Measurements from ENCODE around the gene CAP2.
A peak's percentile ranks its signal among the peaks of the same experiment; 100 is the strongest.

CAP2 gene

DNA sequence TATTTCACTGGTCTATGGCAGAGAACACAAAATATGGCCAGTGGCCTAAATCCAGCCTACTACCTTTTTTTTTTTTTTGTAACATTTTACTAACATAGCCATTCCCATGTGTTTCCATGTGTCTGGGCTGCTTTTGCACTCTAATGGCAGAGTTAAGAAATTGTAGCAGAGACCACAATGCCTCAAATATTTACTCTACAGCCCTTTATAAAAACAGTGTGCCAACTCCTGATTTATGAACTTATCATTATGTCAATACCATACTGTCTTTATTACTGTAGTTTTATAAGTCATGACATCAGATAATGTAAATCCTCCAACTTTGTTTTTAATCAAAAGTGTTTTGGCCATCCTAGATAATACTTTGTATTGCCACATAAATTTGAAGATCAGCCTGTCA is 27.4 kb upstream of the CAP2 start:
- H3K4me1 ChIP-seq (ENCODE audit: control insufficient read depth, insufficient read depth, low read length): no peaks in the 10 kb centered on the region
- H3K9me3 ChIP-seq (ENCODE audit: control insufficient read depth, insufficient read depth, low read length): peaks cover 4% of the 10 kb centered on the region; the same call in 1 of the 2 replicates
- H3K9ac ChIP-seq (ENCODE audit: low read depth, low read length): no peak overlapping the region
- H3K4me3 ChIP-seq (ENCODE audit: low read depth, low read length): no peak overlapping the region
- H3K27me3 ChIP-seq (ENCODE audit: control insufficient read depth, insufficient read depth, low read length): no peaks in the 10 kb centered on the region
- no peak overlapping the region for H3K27ac ChIP-seq (ENCODE audit: low read depth, low read length)
- H3K36me3 ChIP-seq (ENCODE audit: control insufficient read depth, insufficient read depth, low read length): no peaks in the 10 kb centered on the region

DNA sequence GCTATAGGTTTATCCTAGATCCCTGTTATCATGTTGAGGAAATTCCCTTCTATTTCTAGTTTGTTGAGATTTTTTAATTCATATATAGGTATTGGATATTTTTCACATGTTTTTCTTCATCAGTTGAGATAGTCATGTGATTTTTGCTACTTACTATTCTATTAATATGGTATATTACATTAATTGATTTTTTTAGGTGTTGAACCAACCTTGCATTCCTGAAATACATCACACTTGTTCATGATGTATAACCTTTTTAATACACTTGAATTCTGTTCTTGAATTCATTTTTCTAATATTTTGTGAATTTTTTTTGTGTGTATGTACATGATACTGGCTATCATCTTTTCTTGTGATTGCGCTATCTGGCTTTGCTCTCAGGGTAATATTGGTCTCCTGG is 25.5 kb upstream of the CAP2 start:
- no peaks in the 10 kb centered on the region for H3K27me3 ChIP-seq (ENCODE audit: control insufficient read depth, insufficient read depth, low read length)
- peaks cover 4% of the 10 kb centered on the region; the same call in 1 of the 2 replicates for H3K9me3 ChIP-seq (ENCODE audit: control insufficient read depth, insufficient read depth, low read length)
- no peaks in the 10 kb centered on the region for H3K4me1 ChIP-seq (ENCODE audit: control insufficient read depth, insufficient read depth, low read length)
- no peak overlapping the region for H3K27ac ChIP-seq (ENCODE audit: low read depth, low read length)
- no peak overlapping the region for H3K9ac ChIP-seq (ENCODE audit: low read depth, low read length)
- no peaks in the 10 kb centered on the region for H3K36me3 ChIP-seq (ENCODE audit: control insufficient read depth, insufficient read depth, low read length)
- H3K4me3 ChIP-seq (ENCODE audit: low read depth, low read length): no peak overlapping the region

DNA sequence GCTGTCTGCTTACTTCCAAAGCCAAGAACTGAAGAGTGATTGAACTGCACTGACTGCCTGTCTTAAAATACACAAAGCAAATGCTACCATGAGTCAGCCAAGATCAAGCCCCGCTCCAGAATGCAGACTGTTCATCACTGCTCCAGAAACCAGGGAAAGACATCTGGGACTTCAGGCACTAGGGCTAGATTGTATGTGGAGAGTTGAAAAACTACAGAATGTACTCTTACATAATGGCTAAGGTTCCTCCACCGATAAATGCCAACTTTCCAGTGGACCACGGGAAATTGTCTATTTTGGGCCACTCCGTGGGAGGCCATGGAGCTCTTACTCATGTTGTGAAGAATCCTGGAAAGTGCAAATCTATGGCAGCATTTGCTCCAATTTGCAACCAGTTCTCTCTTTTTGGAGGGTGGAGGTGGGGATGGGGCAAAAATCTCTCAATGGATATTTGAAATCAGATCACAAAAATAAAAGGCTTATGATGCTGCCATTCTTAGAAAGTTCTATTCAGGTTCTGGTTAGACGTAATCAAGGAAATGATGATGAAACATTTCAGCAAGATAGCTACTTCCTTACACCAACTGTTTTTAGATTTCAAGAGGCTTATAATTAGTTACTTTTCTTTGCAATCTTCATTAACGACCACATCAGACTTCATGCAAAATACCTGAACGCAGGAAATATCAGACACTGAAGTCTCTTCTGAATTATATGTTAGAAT is 11.8 kb upstream of the CAP2 start:
- no peak overlapping the region for H3K27ac ChIP-seq (ENCODE audit: low read depth, low read length)
- H3K36me3 ChIP-seq (ENCODE audit: control insufficient read depth, insufficient read depth, low read length): no peaks in the 10 kb centered on the region
- H3K4me3 ChIP-seq (ENCODE audit: low read depth, low read length): no peak overlapping the region
- H3K9me3 ChIP-seq (ENCODE audit: control insufficient read depth, insufficient read depth, low read length): no peaks in the 10 kb centered on the region
- no peak overlapping the region for H3K9ac ChIP-seq (ENCODE audit: low read depth, low read length)
- H3K27me3 ChIP-seq (ENCODE audit: control insufficient read depth, insufficient read depth, low read length): no peaks in the 10 kb centered on the region
- H3K4me1 ChIP-seq (ENCODE audit: control insufficient read depth, insufficient read depth, low read length): no peaks in the 10 kb centered on the region

DNA sequence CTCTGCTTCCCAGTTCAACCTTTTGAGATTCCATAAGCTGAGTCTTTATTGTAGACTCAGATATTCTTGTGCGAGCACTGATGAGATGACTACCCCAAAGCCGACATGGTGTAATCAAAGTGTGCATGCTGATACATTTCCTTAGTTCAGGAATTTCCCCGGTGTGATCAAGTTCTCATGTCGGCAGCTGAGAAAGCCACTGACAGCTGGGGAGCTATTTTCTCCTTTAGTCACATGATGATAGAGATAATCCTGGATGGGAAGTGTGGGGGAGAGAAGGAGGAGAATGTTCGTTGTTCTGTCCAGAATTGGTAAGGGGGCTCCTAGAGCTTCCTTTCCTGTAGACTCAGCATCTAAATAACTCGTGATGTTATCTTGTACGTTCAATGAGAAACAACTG is 7.7 kb upstream of the CAP2 start:
- Histone ChIP-seq H3K27ac (ENCODE audit: low read depth, low read length) (no peak overlapping the region), H3K4me3 (ENCODE audit: low read depth, low read length) (no peak overlapping the region), H3K4me1 (ENCODE audit: control insufficient read depth, insufficient read depth, low read length) (no peaks in the 10 kb centered on the region), H3K36me3 (ENCODE audit: control insufficient read depth, insufficient read depth, low read length) (no peaks in the 10 kb centered on the region), H3K9me3 (ENCODE audit: control insufficient read depth, insufficient read depth, low read length) (no peaks in the 10 kb centered on the region), H3K9ac (ENCODE audit: low read depth, low read length) (no peak overlapping the region), H3K27me3 (ENCODE audit: control insufficient read depth, insufficient read depth, low read length) (no peaks in the 10 kb centered on the region)

DNA sequence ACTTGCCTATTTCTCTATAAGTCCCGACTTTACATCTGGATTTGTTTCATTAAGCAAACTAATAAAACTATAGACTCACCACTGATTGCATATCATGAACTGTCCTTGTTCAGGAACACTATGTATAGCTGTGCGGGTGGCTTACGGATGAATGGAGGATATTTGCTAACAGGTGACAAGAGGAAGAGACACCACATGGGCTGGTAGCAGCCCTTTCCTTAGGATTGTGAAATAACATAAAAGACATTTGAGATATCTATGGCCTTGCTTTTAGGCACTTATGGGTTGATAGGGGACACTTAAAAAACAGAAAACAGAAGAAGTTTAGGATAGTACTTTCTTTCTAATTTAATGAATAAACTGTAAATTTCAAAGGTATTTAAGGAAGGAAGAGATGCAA is 5.0 kb upstream of the CAP2 start:
- Histone ChIP-seq H3K9ac (ENCODE audit: low read depth, low read length) (no peak overlapping the region), H3K4me1 (ENCODE audit: control insufficient read depth, insufficient read depth, low read length) (0 out of 2 replicates have a peak, but pooled peaks cover 9% of the 10 kb centered on the region), H3K36me3 (ENCODE audit: control insufficient read depth, insufficient read depth, low read length) (no peaks in the 10 kb centered on the region), H3K27me3 (ENCODE audit: control insufficient read depth, insufficient read depth, low read length) (no peaks in the 10 kb centered on the region; the same call in 1 of the 2 replicates), H3K4me3 (ENCODE audit: low read depth, low read length) (no peak overlapping the region), H3K27ac (ENCODE audit: low read depth, low read length) (no peak overlapping the region), H3K9me3 (ENCODE audit: control insufficient read depth, insufficient read depth, low read length) (no peaks in the 10 kb centered on the region)

DNA sequence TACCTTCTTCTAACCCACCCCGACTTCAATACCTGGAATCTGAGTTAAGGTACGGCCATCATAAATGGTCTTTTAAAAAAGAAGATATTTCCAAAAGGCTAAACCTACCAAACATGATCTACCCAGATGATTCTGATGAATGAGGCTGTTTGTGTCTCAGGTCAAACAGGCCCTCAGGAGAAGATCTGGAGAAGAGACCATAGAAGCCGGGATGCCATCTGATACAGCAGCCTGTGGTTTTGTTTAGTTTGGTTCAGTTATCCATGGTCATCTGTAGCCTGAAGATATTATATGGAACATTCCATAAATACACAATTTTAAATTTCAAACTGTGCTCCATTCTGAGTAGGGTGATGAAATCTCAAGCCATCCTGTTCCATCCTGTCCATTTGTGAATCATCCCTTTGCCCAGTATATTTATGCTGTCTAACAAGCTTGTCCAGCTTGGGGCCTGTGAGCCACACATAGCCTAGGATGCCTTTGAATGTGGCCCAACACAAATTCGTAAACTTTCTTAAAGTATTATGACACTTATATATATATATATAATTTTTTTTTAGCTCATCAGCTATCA is 4.0 kb upstream of the CAP2 start:
- no peaks in the 10 kb centered on the region for H3K9me3 ChIP-seq (ENCODE audit: control insufficient read depth, insufficient read depth, low read length)
- no peak overlapping the region for H3K9ac ChIP-seq (ENCODE audit: low read depth, low read length)
- H3K27me3 ChIP-seq (ENCODE audit: control insufficient read depth, insufficient read depth, low read length): no peaks in the 10 kb centered on the region; the same call in 1 of the 2 replicates
- H3K27ac ChIP-seq (ENCODE audit: low read depth, low read length): no peak overlapping the region
- no peaks in the 10 kb centered on the region for H3K36me3 ChIP-seq (ENCODE audit: control insufficient read depth, insufficient read depth, low read length)
- no peak overlapping the region for H3K4me3 ChIP-seq (ENCODE audit: low read depth, low read length)
- 0 out of 2 replicates have a peak, but pooled peaks cover 11% of the 10 kb centered on the region for H3K4me1 ChIP-seq (ENCODE audit: control insufficient read depth, insufficient read depth, low read length)

DNA sequence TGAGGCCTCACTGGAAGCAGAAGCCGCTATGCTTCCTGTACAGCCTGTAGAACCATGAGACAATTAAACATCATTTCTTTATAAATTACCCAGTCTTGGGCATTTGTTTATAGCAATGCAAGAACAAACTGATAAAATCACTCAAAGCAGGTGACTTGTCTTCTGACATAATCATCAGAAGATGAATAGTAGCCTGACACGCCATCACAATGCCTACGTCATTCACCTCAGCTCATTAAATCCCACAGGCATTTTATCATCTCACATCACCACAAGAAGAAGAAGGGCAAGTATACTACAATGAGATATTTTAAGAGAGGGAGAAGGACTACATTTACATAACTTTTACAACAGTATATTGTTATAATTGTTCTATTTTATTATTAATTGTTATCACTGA is 3.1 kb upstream of the CAP2 start:
- Histone ChIP-seq H3K27me3 (ENCODE audit: control insufficient read depth, insufficient read depth, low read length) (no peaks in the 10 kb centered on the region; the same call in 1 of the 2 replicates), H3K4me3 (ENCODE audit: low read depth, low read length) (no peak overlapping the region), H3K36me3 (ENCODE audit: control insufficient read depth, insufficient read depth, low read length) (no peaks in the 10 kb centered on the region), H3K4me1 (ENCODE audit: control insufficient read depth, insufficient read depth, low read length) (0 out of 2 replicates have a peak, but pooled peaks cover 12% of the 10 kb centered on the region), H3K27ac (ENCODE audit: low read depth, low read length) (no peak overlapping the region), H3K9me3 (ENCODE audit: control insufficient read depth, insufficient read depth, low read length) (no peaks in the 10 kb centered on the region), H3K9ac (ENCODE audit: low read depth, low read length) (no peak overlapping the region)

DNA sequence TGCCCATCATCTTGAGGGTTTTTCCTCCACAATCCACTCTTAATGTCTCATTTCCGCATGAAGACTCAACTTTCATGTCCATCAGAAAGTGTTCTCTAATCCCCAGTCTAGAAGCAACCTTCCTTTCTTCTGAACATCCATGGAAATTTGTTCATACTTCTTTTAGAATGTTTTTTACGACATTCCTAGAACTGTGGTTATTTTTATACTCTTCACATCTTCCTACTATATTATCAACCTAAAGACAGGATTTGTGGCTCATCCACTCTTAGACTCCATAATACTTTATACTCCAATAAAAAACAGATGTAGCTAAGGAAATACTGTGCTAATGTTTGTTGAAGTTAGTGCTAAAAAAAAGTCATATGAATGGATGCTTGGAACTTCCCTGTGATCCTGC is 1.4 kb upstream of the CAP2 start:
- H3K27ac ChIP-seq (ENCODE audit: low read depth, low read length): no peak overlapping the region
- no peak overlapping the region for H3K9ac ChIP-seq (ENCODE audit: low read depth, low read length)
- no peaks in the 10 kb centered on the region; the same call in 1 of the 2 replicates for H3K27me3 ChIP-seq (ENCODE audit: control insufficient read depth, insufficient read depth, low read length)
- H3K9me3 ChIP-seq (ENCODE audit: control insufficient read depth, insufficient read depth, low read length): peaks cover 5% of the 10 kb centered on the region; the same call in 1 of the 2 replicates
- H3K4me3 ChIP-seq (ENCODE audit: low read depth, low read length): no peak overlapping the region
- H3K4me1 ChIP-seq (ENCODE audit: control insufficient read depth, insufficient read depth, low read length): 0 out of 2 replicates have a peak, but pooled peaks cover 12% of the 10 kb centered on the region
- H3K36me3 ChIP-seq (ENCODE audit: control insufficient read depth, insufficient read depth, low read length): no peaks in the 10 kb centered on the region

DNA sequence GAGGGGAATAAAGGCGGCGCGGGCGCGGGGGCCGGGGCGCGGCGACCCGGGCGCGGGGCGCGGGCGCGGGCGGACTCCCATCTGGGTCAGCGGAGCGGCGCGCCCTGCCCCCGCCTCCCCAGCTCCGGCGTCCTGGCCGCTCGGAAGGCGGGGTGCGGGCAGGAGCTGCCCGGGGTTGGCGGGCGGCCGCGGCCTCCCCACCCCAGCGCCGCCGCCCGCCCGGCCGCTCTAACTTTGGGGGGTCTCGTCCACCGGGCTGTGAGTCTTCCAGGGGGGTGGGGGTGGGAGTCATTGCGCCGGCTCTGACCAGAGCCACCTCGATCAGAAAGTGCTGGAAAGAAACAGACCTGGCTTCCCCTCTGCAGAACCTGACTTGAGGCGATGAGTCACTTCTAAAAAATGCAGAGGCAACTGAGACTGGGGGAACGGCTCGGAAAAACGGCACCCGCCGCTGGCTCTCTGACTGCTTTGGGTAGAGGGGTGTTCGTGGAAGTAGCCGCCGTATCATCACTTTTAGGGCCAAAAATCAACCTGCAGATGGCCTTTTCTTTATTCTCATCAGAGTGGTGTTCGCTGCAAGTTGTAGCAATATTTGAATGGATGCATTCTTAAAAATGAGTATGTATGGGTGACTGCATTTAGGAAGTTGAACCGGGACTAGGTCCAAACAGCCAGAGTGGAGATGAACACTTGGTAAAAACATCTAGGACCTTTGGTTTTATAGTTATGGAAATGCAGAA is 667 bp downstream of the CAP2 start:
- H3K4me1 ChIP-seq (ENCODE audit: control insufficient read depth, insufficient read depth, low read length): 0 out of 2 replicates have a peak, but pooled peaks cover 12% of the 10 kb centered on the region
- H3K4me3 ChIP-seq (ENCODE audit: low read depth, low read length): peak overlapping the region; percentile 78
- H3K27ac ChIP-seq (ENCODE audit: low read depth, low read length): peak overlapping the region; percentile 95
- H3K27me3 ChIP-seq (ENCODE audit: control insufficient read depth, insufficient read depth, low read length): no peaks in the 10 kb centered on the region; the same call in 1 of the 2 replicates
- peaks cover 5% of the 10 kb centered on the region; the same call in 1 of the 2 replicates for H3K9me3 ChIP-seq (ENCODE audit: control insufficient read depth, insufficient read depth, low read length)
- no peaks in the 10 kb centered on the region for H3K36me3 ChIP-seq (ENCODE audit: control insufficient read depth, insufficient read depth, low read length)
- peak overlapping the region; percentile 64 for H3K9ac ChIP-seq (ENCODE audit: low read depth, low read length)

DNA sequence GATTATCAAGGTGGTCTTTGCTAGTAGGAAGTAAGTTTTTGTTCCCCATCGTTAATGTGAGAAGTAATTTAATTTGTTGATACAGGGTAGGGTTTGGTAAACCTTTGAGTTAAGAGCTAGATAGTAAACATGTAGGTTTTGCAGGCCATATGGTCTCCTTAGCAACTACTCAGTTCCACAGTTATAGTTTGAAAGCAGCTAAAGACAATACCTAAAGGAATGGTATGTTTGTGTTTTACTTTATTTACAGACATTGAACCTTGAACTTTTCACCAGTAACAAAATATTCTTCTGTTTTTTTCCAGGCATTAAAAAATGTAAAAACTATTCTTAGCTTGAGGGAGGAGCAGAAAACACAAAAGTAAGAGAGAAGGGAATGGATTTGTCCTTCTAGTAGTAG is 1.7 kb downstream of the CAP2 start:
- Histone ChIP-seq H3K4me1 (ENCODE audit: control insufficient read depth, insufficient read depth, low read length) (0 out of 2 replicates have a peak, but pooled peaks cover 12% of the 10 kb centered on the region), H3K27ac (ENCODE audit: low read depth, low read length) (no peak overlapping the region), H3K4me3 (ENCODE audit: low read depth, low read length) (peak overlapping the region; percentile 78; the same call in 1 of the 2 replicates), H3K9me3 (ENCODE audit: control insufficient read depth, insufficient read depth, low read length) (peaks cover 5% of the 10 kb centered on the region; the same call in 1 of the 2 replicates), H3K9ac (ENCODE audit: low read depth, low read length) (no peak overlapping the region), H3K27me3 (ENCODE audit: control insufficient read depth, insufficient read depth, low read length) (no peaks in the 10 kb centered on the region; the same call in 1 of the 2 replicates), H3K36me3 (ENCODE audit: control insufficient read depth, insufficient read depth, low read length) (no peaks in the 10 kb centered on the region)

Data from HUES48 (cell line).